ENCODE results near the gene ELF2.

DNA sequence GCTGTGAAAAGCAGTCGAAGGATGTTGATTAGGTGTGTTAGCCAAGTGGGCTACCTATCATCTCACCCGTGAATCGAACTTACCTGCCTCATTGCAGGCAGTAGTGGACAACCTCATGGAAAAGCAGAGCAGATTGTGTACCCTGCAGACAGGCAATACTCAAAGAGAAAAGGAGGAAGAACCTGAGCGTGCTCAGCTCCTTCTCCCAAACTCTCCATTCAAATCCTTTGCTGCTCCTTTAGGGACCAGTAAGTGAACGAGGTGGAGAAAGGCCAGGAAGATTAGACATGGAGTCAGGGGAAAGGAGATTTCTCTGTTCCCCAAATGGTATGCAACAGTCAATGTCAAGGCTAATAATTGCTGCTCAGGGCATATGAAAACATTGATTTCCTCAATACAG lies 45.2 kb upstream of the ELF2 start:
- TF ChIP-seq, protein P1, sequence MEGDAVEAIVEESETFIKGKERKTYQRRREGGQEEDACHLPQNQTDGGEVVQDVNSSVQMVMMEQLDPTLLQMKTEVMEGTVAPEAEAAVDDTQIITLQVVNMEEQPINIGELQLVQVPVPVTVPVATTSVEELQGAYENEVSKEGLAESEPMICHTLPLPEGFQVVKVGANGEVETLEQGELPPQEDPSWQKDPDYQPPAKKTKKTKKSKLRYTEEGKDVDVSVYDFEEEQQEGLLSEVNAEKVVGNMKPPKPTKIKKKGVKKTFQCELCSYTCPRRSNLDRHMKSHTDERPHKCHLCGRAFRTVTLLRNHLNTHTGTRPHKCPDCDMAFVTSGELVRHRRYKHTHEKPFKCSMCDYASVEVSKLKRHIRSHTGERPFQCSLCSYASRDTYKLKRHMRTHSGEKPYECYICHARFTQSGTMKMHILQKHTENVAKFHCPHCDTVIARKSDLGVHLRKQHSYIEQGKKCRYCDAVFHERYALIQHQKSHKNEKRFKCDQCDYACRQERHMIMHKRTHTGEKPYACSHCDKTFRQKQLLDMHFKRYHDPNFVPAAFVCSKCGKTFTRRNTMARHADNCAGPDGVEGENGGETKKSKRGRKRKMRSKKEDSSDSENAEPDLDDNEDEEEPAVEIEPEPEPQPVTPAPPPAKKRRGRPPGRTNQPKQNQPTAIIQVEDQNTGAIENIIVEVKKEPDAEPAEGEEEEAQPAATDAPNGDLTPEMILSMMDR (IDR thresholded peaks at IDR 0.05; ENCODE audit: poor library complexity, severe bottlenecking), result no peak
- TF ChIP-seq EZH2 (IDR thresholded peaks at IDR 0.05; ENCODE audit: borderline replicate concordance, insufficient read depth, low read length, poor library complexity, severe bottlenecking) (no peak), TAF1 (IDR thresholded peaks at IDR 0.05; ENCODE audit: low read depth) (no peak), EP300 (conservative IDR thresholded peaks at IDR 0.05; ENCODE audit: poor library complexity, severe bottlenecking) (no peak), POLR2AphosphoS5 (IDR thresholded peaks at IDR 0.05) (no peak), RAD21 (conservative IDR thresholded peaks at IDR 0.05) (no peak), MXI1 (conservative IDR thresholded peaks at IDR 0.05; ENCODE audit: poor library complexity, severe bottlenecking) (no peak)
- TF ChIP-seq, protein P2, sequence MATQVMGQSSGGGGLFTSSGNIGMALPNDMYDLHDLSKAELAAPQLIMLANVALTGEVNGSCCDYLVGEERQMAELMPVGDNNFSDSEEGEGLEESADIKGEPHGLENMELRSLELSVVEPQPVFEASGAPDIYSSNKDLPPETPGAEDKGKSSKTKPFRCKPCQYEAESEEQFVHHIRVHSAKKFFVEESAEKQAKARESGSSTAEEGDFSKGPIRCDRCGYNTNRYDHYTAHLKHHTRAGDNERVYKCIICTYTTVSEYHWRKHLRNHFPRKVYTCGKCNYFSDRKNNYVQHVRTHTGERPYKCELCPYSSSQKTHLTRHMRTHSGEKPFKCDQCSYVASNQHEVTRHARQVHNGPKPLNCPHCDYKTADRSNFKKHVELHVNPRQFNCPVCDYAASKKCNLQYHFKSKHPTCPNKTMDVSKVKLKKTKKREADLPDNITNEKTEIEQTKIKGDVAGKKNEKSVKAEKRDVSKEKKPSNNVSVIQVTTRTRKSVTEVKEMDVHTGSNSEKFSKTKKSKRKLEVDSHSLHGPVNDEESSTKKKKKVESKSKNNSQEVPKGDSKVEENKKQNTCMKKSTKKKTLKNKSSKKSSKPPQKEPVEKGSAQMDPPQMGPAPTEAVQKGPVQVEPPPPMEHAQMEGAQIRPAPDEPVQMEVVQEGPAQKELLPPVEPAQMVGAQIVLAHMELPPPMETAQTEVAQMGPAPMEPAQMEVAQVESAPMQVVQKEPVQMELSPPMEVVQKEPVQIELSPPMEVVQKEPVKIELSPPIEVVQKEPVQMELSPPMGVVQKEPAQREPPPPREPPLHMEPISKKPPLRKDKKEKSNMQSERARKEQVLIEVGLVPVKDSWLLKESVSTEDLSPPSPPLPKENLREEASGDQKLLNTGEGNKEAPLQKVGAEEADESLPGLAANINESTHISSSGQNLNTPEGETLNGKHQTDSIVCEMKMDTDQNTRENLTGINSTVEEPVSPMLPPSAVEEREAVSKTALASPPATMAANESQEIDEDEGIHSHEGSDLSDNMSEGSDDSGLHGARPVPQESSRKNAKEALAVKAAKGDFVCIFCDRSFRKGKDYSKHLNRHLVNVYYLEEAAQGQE (IDR thresholded peaks at IDR 0.05; ENCODE audit: borderline replicate concordance), result no peak

All from neural cell (in vitro differentiated cells).